H1 (cell line): ENCODE results near the gene GLIPR2. TPM values are rescaled to one million over a fixed set of nuclear protein-coding genes. Genes with fewer than 3 reads are reported as not detected.

Experiments used
- CTCF ChIA-PET: fragments of 300-600 bp; sonication (Branson Sonifier 250); formaldehyde crosslinking; loops from one replicate; lab custom pipeline; 2021; ENCODE audit not compliant: partially characterized antibody; lab: Charles Lee
- POLR2A ChIA-PET: fragments of 300-600 bp; sonication (Branson Sonifier 250); formaldehyde crosslinking; loops from one replicate; lab custom pipeline; 2021; ENCODE audit warnings: inconsistent platforms; ENCODE audit not compliant: partially characterized antibody; lab: Charles Lee
- DNase-seq, 2 experiments: peaks; one replicate each; pipeline versions ENCODE4 v3.0.0 to v3.0.0-alpha.2; 2010 to 2022; ENCODE audit warnings: low spot score in 2 of 2, low read depth in 1 of 2, mixed read lengths in 1 of 2
- FAIRE-seq: peaks from 2 replicates; lab custom pipeline; 2011; peaks lifted over from hg19 to GRCh38; lab: Jason Lieb, UNC
- H2AFZ ChIP-seq: 2 replicates; pipeline ENCODE4 v1.8.1; 2012; ENCODE audit warnings: low read length, inconsistent platforms
- H2AK5ac ChIP-seq: 2 replicates; pipeline ENCODE4 v1.6.1; 2013; ENCODE audit warnings: low read depth, low read length
- H2BK120ac ChIP-seq: replicated peaks from 2 replicates; pipeline ENCODE3; 2013; ENCODE audit warnings: low read depth, low read length, inconsistent platforms
- H2BK12ac ChIP-seq: 2 replicates; pipeline ENCODE4 v1.6.1; 2013; ENCODE audit warnings: low read depth, low read length
- H2BK15ac ChIP-seq: 2 replicates; pipeline ENCODE4 v1.6.1; 2013; ENCODE audit warnings: low read length
- H2BK20ac ChIP-seq: 2 replicates; pipeline ENCODE4 v1.6.1; 2013; ENCODE audit warnings: low read length
- H2BK5ac ChIP-seq: 2 replicates; pipeline ENCODE4 v1.6.1; 2013; ENCODE audit warnings: low read depth, low read length
- H3K14ac ChIP-seq: 2 replicates; pipeline ENCODE4 v1.6.1; 2013; ENCODE audit warnings: inconsistent platforms; ENCODE audit not compliant: insufficient read length
- H3K18ac ChIP-seq: 2 replicates; pipeline ENCODE4 v1.6.1; 2013; ENCODE audit warnings: low read length; ENCODE audit errors: extremely low read depth
- H3K23ac ChIP-seq: 2 replicates; pipeline ENCODE4 v1.6.1; 2013; ENCODE audit warnings: inconsistent platforms; ENCODE audit not compliant: insufficient read length
- H3K23me2 ChIP-seq: 2 replicates; pipeline ENCODE4 v1.6.1; 2013; ENCODE audit warnings: low read depth, low read length
- H3K27ac ChIP-seq: 2 replicates; pipeline ENCODE4 v1.6.1; 2011; ENCODE audit warnings: low read depth, low read length, inconsistent platforms
- H3K27me3 ChIP-seq, 4 experiments: replicated peaks in 1 of 4; 1 replicate in 1 of 4; 2 replicates in 3 of 4; pipeline versions ENCODE4 v1.6.1 to v1.8.1; 2011 to 2013; ENCODE audit warnings: low read length in 3 of 4, mild to moderate bottlenecking in 3 of 4, inconsistent platforms in 2 of 4, mixed read lengths in 2 of 4, moderate library complexity in 1 of 4; ENCODE audit not compliant: control insufficient read depth in 3 of 4, insufficient read depth in 3 of 4; ENCODE audit errors: extremely low read depth in 1 of 4
- H3K36me3 ChIP-seq, 4 experiments: 2 replicates each; pipeline versions ENCODE4 v1.6.1 to v1.8.1; 2011 to 2013; ENCODE audit warnings: mild to moderate bottlenecking in 4 of 4, low read length in 3 of 4, moderate library complexity in 2 of 4, control low read depth in 1 of 4, inconsistent platforms in 1 of 4; ENCODE audit not compliant: insufficient read depth in 4 of 4, control insufficient read depth in 2 of 4
- H3K4ac ChIP-seq: replicated peaks from 2 replicates; pipeline ENCODE3; 2013; ENCODE audit warnings: low read length, low read depth, mixed read lengths, inconsistent platforms; ENCODE audit not compliant: insufficient read length
- H3K4me1 ChIP-seq, 4 experiments: replicated peaks in 1 of 4; 1 replicate in 1 of 4; 2 replicates in 3 of 4; pipeline versions ENCODE4 v1.6.1 to v1.8.1; 2011 to 2013; ENCODE audit warnings: low read length in 3 of 4, inconsistent platforms in 2 of 4, mixed read lengths in 1 of 4; ENCODE audit not compliant: insufficient read depth in 4 of 4, control insufficient read depth in 3 of 4
- H3K4me2 ChIP-seq, 2 experiments: 2 replicates each; pipeline versions ENCODE4 v1.6.1 to v1.8.1; 2011 to 2013; ENCODE audit warnings: low read depth in 2 of 2, low read length in 2 of 2, control low read depth in 1 of 2, inconsistent platforms in 1 of 2, mild to moderate bottlenecking in 1 of 2; ENCODE audit not compliant: insufficient read depth in 1 of 2
- H3K4me3 ChIP-seq, 4 experiments: fragments of 200-600, 300-600 bp in 1 of 4; sonication (generic), shearing (Covaris generic), sonication (Bioruptor Twin) in 1 of 4; 2 replicates each; pipeline versions ENCODE4 v1.5.1 to v1.8.1; 2011 to 2016; ENCODE audit warnings: low read length in 4 of 4, low read depth in 3 of 4, control low read depth in 2 of 4, inconsistent platforms in 2 of 4, mild to moderate bottlenecking in 2 of 4, mixed read lengths in 1 of 4, moderate library complexity in 1 of 4; ENCODE audit not compliant: insufficient read depth in 2 of 4; ENCODE audit errors: extremely low read depth in 1 of 4
- H3K56ac ChIP-seq: replicated peaks from 2 replicates; pipeline ENCODE3; 2013; ENCODE audit warnings: low read depth, mild to moderate bottlenecking, mixed read lengths, low read length, inconsistent platforms; ENCODE audit not compliant: insufficient read length
- H3K79me1 ChIP-seq: 2 replicates; pipeline ENCODE4 v1.6.1; 2013; ENCODE audit warnings: low read depth, low read length, control low read depth
- H3K79me2 ChIP-seq, 2 experiments: 2 replicates each; pipeline versions ENCODE4 v1.6.1 to v1.8.1; 2012 to 2013; ENCODE audit warnings: low read length in 2 of 2, mild to moderate bottlenecking in 2 of 2, inconsistent platforms in 1 of 2; ENCODE audit not compliant: insufficient read depth in 2 of 2, control insufficient read depth in 1 of 2
- H3K9ac ChIP-seq, 4 experiments: replicated peaks in 1 of 4; 1 replicate in 1 of 4; 2 replicates in 3 of 4; pipeline versions ENCODE4 v1.6.1 to v1.8.1; 2011 to 2013; ENCODE audit warnings: low read depth in 3 of 4, low read length in 3 of 4, control low read depth in 2 of 4, mild to moderate bottlenecking in 2 of 4, moderate library complexity in 2 of 4, inconsistent platforms in 1 of 4; ENCODE audit errors: extremely low read depth in 1 of 4
- H3K9me3 ChIP-seq, 2 experiments: 2 replicates each; pipeline versions ENCODE4 v1.6.1 to v1.8.1; 2012 to 2013; ENCODE audit warnings: mild to moderate bottlenecking in 2 of 2, moderate library complexity in 2 of 2, control low read depth in 1 of 2, inconsistent platforms in 1 of 2, low read depth in 1 of 2, low read length in 1 of 2, mixed read lengths in 1 of 2; ENCODE audit not compliant: insufficient read depth in 2 of 2
- H4K20me1 ChIP-seq, 2 experiments: replicated peaks in 1 of 2; 2 replicates each; pipeline versions ENCODE3 to v1.8.1; 2011 to 2013; ENCODE audit warnings: inconsistent platforms in 2 of 2, low read length in 2 of 2, mild to moderate bottlenecking in 1 of 2; ENCODE audit not compliant: insufficient read depth in 2 of 2, control insufficient read depth in 1 of 2
- H4K5ac ChIP-seq: 2 replicates; pipeline ENCODE4 v1.6.1; 2013; ENCODE audit warnings: low read length, low read depth, mixed read lengths, inconsistent platforms; ENCODE audit not compliant: insufficient read length
- H4K8ac ChIP-seq: 2 replicates; pipeline ENCODE4 v1.8.0; 2013; ENCODE audit warnings: mild to moderate bottlenecking, moderate library complexity, low read length, inconsistent platforms; ENCODE audit not compliant: insufficient read depth; ENCODE audit errors: extremely low read depth
- H4K91ac ChIP-seq: replicated peaks from 2 replicates; pipeline ENCODE3; 2013; ENCODE audit warnings: low read length, mixed read lengths, inconsistent platforms; ENCODE audit not compliant: insufficient read length
- BACH1 ChIP-seq: IDR thresholded peaks from 2 replicates; pipeline ENCODE4 v1.6.1; 2012; ENCODE audit warnings: low read length, improper control_type of control experiment
- CBX5 ChIP-seq: fragments of 300-800, 300-1000 bp; sonication (generic); IDR thresholded peaks from 2 replicates; pipeline ENCODE4 v1.7.1; 2016; ENCODE audit warnings: antibody characterized with exemption, low read length, low read depth
- CBX8 ChIP-seq: fragments of 300-800, 300-1000 bp; sonication (generic); IDR thresholded peaks from 2 replicates; pipeline ENCODE4 v1.7.1; 2016; ENCODE audit warnings: low read depth, low read length, borderline replicate concordance
- EP300 ChIP-seq, 2 experiments: IDR thresholded peaks; 1 replicate in 1 of 2; 2 replicates in 1 of 2; pipeline ENCODE4 v1.6.1; 2011 to 2012; ENCODE audit warnings: low read depth in 2 of 2, low read length in 2 of 2, mild to moderate bottlenecking in 2 of 2, borderline replicate concordance in 1 of 2, inconsistent platforms in 1 of 2, moderate library complexity in 1 of 2
- EZH2 ChIP-seq: fragments of 200-600 bp; sonication (generic); IDR thresholded peaks from 2 replicates; pipeline ENCODE4 v1.7.1; 2012; ENCODE audit warnings: low read depth, mild to moderate bottlenecking, moderate library complexity, low read length, inconsistent platforms; ENCODE audit not compliant: severe bottlenecking
- KDM1A ChIP-seq: fragments of 200-600, 300-600 bp; sonication (generic); IDR thresholded peaks from 2 replicates; pipeline ENCODE4 v1.7.1; 2016; ENCODE audit warnings: mild to moderate bottlenecking, low read length, borderline replicate concordance
- KDM4A ChIP-seq: IDR thresholded peaks from one replicate; pipeline ENCODE4 v1.7.1; 2012; ENCODE audit warnings: low read depth, mild to moderate bottlenecking, moderate library complexity, low read length, inconsistent platforms; ENCODE audit not compliant: severe bottlenecking
- MAFK ChIP-seq: IDR thresholded peaks from 2 replicates; pipeline ENCODE4 v1.6.1; 2012; ENCODE audit warnings: low read depth, mild to moderate bottlenecking, improper control_type of control experiment, low read length
- POU5F1 ChIP-seq: IDR thresholded peaks from 2 replicates; pipeline ENCODE4 v1.6.1; 2011; ENCODE audit warnings: low read depth, mild to moderate bottlenecking, low read length, moderate library complexity
- SUZ12 ChIP-seq: fragments of 200-600 bp; sonication (generic); IDR thresholded peaks from 2 replicates; pipeline ENCODE4 v1.6.1; 2012; ENCODE audit warnings: mild to moderate bottlenecking, inconsistent platforms, low read length, moderate library complexity, mixed read lengths
- TEAD4 ChIP-seq: IDR thresholded peaks from 2 replicates; pipeline ENCODE4 v1.6.1; 2012; ENCODE audit warnings: low read depth, low read length, inconsistent platforms, mixed read lengths
- WGBS, 2 experiments: shearing (Covaris generic) in 1 of 2; methylation state at CpG; one replicate each; pipeline versions ENCODE4 v1.1.6 to v1.1.7; 2013 to 2015; ENCODE audit warnings: low lambda C conversion rate in 2 of 2, mixed read lengths in 2 of 2, inconsistent platforms in 1 of 2, low coverage in 1 of 2, missing lambda C conversion rate in 1 of 2; ENCODE audit not compliant: insufficient replicate concordance in 2 of 2, insufficient coverage in 1 of 2, insufficient read length in 1 of 2; ENCODE audit errors: extremely low coverage in 1 of 2, missing lambda C conversion rate in 1 of 2; 5-methylcytosine and 5-hydroxymethylcytosine counted together
- polyA plus RNA-seq, 7 experiments: library from polyadenylated mRNA; depleted of rRNA in 3 of 7; stranded (reverse) in 5 of 7; unstranded in 2 of 7; fragments of >200 nt in 5 of 7; fragments of 200-250 nt in 2 of 7; gene quantifications; 1 replicate in 5 of 7; 2 replicates in 1 of 7; 4 replicates in 1 of 7; pipeline versions ENCODE4 v1.2.1 to v1.2.3, GENCODE V29; 2011 to 2013; ENCODE audit warnings: missing spikeins in 2 of 7, mixed read lengths in 2 of 7
- total RNA-seq: library from RNA; stranded (reverse); fragmentation: NEBNext Ultra II Directional; extraction: Animal tissue kit (Norgen Biotek cat#: 25700); gene quantifications from 2 replicates; pipeline ENCODE4 v1.2.1, GENCODE V29; 2021
- TF ChIP-seq, protein P1 (sequence below): IDR thresholded peaks from 2 replicates; pipeline ENCODE4 v1.6.1; 2011; ENCODE audit warnings: low read depth, mild to moderate bottlenecking, low read length; ENCODE audit not compliant: insufficient read depth

GLIPR2 gene
- total and polyA plus RNA-seq, 2 of the 8 experiments (the other 6 are each of a cell fraction or from before 2014, with no cell fraction given): 7.9 to 12.0 TPM

DNA sequence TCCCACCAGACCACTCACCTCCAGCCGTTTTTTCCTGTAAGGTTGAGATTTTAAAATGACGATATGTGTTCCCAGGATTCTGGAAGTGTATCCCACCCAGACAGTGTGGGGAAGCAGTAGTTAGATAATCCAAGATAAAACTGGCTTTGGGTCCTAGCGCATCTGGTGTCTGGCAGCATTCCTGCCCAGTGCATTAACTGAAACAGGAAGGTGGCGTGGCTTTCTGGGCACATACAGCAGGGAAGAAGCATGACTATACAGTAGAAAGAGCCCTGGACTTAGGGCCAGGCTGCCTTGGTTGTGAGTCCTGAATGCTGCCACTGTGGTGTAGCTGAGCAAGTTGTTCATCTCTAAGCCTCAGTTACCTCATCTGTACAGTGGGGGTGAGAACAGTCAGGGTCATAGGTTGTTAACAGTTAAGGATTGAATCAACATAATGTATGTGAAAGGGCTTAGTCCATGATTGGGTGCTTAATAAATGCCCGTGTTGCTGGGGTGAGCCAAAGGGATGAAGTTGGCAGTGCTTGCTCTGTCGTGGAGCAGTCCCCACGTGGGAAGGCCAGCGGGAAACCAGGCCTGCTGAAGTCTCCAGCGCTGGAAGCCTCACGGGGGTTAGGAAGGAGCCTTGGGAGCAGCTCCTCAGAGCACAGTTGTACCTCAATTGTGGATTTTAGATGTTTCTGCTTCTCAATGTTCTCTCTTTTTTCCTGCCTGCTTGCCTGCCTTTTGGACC lies 72.2 kb downstream of the GLIPR2 start:
- H3K27ac ChIP-seq: no peak overlapping the region
- no peak for FAIRE-seq
- TF ChIP-seq CBX8 (no peak), KDM4A (no peak), TEAD4 (no peak), KDM1A (no peak), MAFK (no peak), BACH1 (no peak), POU5F1 (no peak), CBX5 (no peak), EP300 (IDR thresholded peaks at IDR 0.05; ENCODE audit: borderline replicate concordance in 1 of 2, low read depth in 2 of 2, low read length in 2 of 2) (no peak), SUZ12 (no peak), EZH2 (no peak)
- TF ChIP-seq, protein P1, sequence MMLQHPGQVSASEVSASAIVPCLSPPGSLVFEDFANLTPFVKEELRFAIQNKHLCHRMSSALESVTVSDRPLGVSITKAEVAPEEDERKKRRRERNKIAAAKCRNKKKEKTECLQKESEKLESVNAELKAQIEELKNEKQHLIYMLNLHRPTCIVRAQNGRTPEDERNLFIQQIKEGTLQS: no peak

More for the DNA sequence above, 72.2 kb downstream of the GLIPR2 start:
- H2BK15ac ChIP-seq: no peak overlapping the region
- no peaks in the 10 kb centered on the region for H3K23me2 ChIP-seq
- H2BK12ac ChIP-seq: no peak overlapping the region
- H3K18ac ChIP-seq: no peak overlapping the region
- no peak overlapping the region for H3K9ac ChIP-seq
- H3K4me3 ChIP-seq: no peak overlapping the region
- H3K4ac ChIP-seq: no peak overlapping the region
- peaks cover 33 to 98% (median 73%) of the 10 kb centered on the region in 4 experiments for H3K36me3 ChIP-seq
- no peak overlapping the region for H3K4me2 ChIP-seq
- DNase-seq: no peak
- no peak overlapping the region for H2BK20ac ChIP-seq
- 92% methylated on average over 10 of the region's 10 CpGs; no CpG with 5 or more reads in 1 of the 2 experiments for WGBS, 2 experiments
- peaks cover 15% of the 10 kb centered on the region for H3K79me1 ChIP-seq
- H4K20me1 ChIP-seq: peaks cover 12 to 39% of the 10 kb centered on the region in 2 experiments
- H3K23ac ChIP-seq: no peak overlapping the region
- CTCF ChIA-PET: interaction anchor here (1.5 kb wide), 1 partner anchor 8 kb away, joined by 3 read pairs; no protein-coding TSS in a partner anchor
- H4K8ac ChIP-seq: no peak overlapping the region
- H2AK5ac ChIP-seq: no peak overlapping the region
- no peak overlapping the region for H4K91ac ChIP-seq
- no peak overlapping the region for H4K5ac ChIP-seq
- peaks cover 3 to 65% of the 10 kb centered on the region in 2 experiments; a peak in 2 of 4 replicates for H3K79me2 ChIP-seq
- H3K56ac ChIP-seq: no peak overlapping the region
- no peaks in the 10 kb centered on the region; a peak in 1 of 7 replicates for H3K4me1 ChIP-seq
- H3K27me3 ChIP-seq: no peaks in the 10 kb centered on the region
- no peak overlapping the region for H2BK5ac ChIP-seq
- no peak overlapping the region for H2AFZ ChIP-seq
- POLR2A ChIA-PET: interaction anchor here (0.9 to 1.0 kb wide), 2 partner anchors 12 to 18 kb away, joined by 3 to 4 read pairs; partner anchors contain the start of gene CLTA
- H3K14ac ChIP-seq: no peak overlapping the region
- no peaks in the 10 kb centered on the region for H3K9me3 ChIP-seq
- no peak overlapping the region for H2BK120ac ChIP-seq
